Activated T-cell treated with anti-CD3 and anti-CD28 coated beads, Interleukin-2, amount 50 U/mL, for 1 hour (primary cell): ENCODE data around the gene WRNIP1.

Experiments used
- DNase-seq: peaks from one replicate; pipeline ENCODE4 v3.0.0-alpha.2; 2020

The WRNIP1 gene

GRCh38 chr6:2810092-2810671, 45.0 kb downstream of the WRNIP1 start:
- DNase-seq, result no peak

- no peak for DNase-seq
These were observed 47.5 kb downstream of the WRNIP1 start for GRCh38 chr6:2812695-2813094.

GRCh38 chr6:2816158-2816557, 51.0 kb downstream of the WRNIP1 start:
- DNase-seq, result no peak

GRCh38 chr6:2817903-2818443, 52.8 kb downstream of the WRNIP1 start:
- DNase-seq, result no peak

GRCh38 chr6:2818593-2818992, 53.4 kb downstream of the WRNIP1 start:
- DNase-seq, result no peak

GRCh38 chr6:2819115-2819514, 53.9 kb downstream of the WRNIP1 start:
- DNase-seq, result no peak

- no peak for DNase-seq
These were observed 54.8 kb downstream of the WRNIP1 start for GRCh38 chr6:2819978-2820377.

GRCh38 chr6:2820415-2820814, 55.2 kb downstream of the WRNIP1 start:
- no peak for DNase-seq

- DNase-seq, result no peak
These were observed 56.4 kb downstream of the WRNIP1 start for GRCh38 chr6:2821554-2821953.

- DNase-seq, result no peak
These were observed 58.1 kb downstream of the WRNIP1 start for GRCh38 chr6:2823104-2823850.

GRCh38 chr6:2826131-2826530, 60.9 kb downstream of the WRNIP1 start:
- no peak for DNase-seq

- no peak for DNase-seq
These were observed 61.9 kb downstream of the WRNIP1 start for GRCh38 chr6:2827142-2827541.

GRCh38 chr6:2828629-2829028, 63.4 kb downstream of the WRNIP1 start:
- no peak for DNase-seq

GRCh38 chr6:2829253-2829652, 64.1 kb downstream of the WRNIP1 start:
- no peak for DNase-seq

GRCh38 chr6:2830183-2830582, 65.0 kb downstream of the WRNIP1 start:
- DNase-seq, result no peak

GRCh38 chr6:2831392-2831791, 66.2 kb downstream of the WRNIP1 start:
- no peak for DNase-seq

GRCh38 chr6:2834262-2834661, 69.1 kb downstream of the WRNIP1 start:
- DNase-seq, result no peak
